ENCODE data around the gene ZBTB4. TPM values are rescaled to one million over a fixed set of nuclear protein-coding genes. Genes with fewer than 3 reads are reported as not detected.

The ZBTB4 gene
- 64.8 TPM for total RNA-seq
- polyA plus RNA-seq (ENCODE audit: insufficient read depth, low read depth, low replicate concordance): 23.2 TPM
- long read RNA-seq, donor 1, partial matches to known transcripts: 8 of 8 reads
- long read RNA-seq, donor 1, other reads (novel, unspliced or antisense): 0 of 8 reads
- long read RNA-seq, donor 2, full-length matches to known transcripts: 1 of 32 reads
- long read RNA-seq, donor 2, partial matches to known transcripts: 31 of 32 reads
- long read RNA-seq, donor 2, other reads (novel, unspliced or antisense): 0 of 32 reads
- long read RNA-seq, donor 3, full-length matches to known transcripts: 1 of 48 reads
- long read RNA-seq, donor 3, partial matches to known transcripts: 40 of 48 reads
- long read RNA-seq, donor 3, other reads (novel, unspliced or antisense): 7 of 48 reads
- long read RNA-seq, donor 4, full-length matches to known transcripts: 7 of 7 reads
- long read RNA-seq, donor 4, partial matches to known transcripts: 0 of 7 reads
- long read RNA-seq, donor 4, other reads (novel, unspliced or antisense): 0 of 7 reads
- long read RNA-seq, donor 5: 0 reads
- long read RNA-seq, donor 6, full-length matches to known transcripts: 1 of 1 reads
- long read RNA-seq, donor 6, partial matches to known transcripts: 0 of 1 reads
- long read RNA-seq, donor 6, other reads (novel, unspliced or antisense): 0 of 1 reads
- long read RNA-seq, donor 7, full-length matches to known transcripts: 5 of 61 reads
- long read RNA-seq, donor 7, partial matches to known transcripts: 2 of 61 reads
- long read RNA-seq, donor 7, other reads (novel, unspliced or antisense): 54 of 61 reads
- long read RNA-seq, donor 8, full-length matches to known transcripts: 1 of 8 reads
- long read RNA-seq, donor 8, partial matches to known transcripts: 7 of 8 reads
- long read RNA-seq, donor 8, other reads (novel, unspliced or antisense): 0 of 8 reads
- long read RNA-seq, donor 9, full-length matches to known transcripts: 2 of 12 reads
- long read RNA-seq, donor 9, partial matches to known transcripts: 10 of 12 reads
- long read RNA-seq, donor 9, other reads (novel, unspliced or antisense): 0 of 12 reads
- long read RNA-seq, donor 10, full-length matches to known transcripts: 2 of 11 reads
- long read RNA-seq, donor 10, partial matches to known transcripts: 9 of 11 reads
- long read RNA-seq, donor 10, other reads (novel, unspliced or antisense): 0 of 11 reads

- Histone ChIP-seq H3K9ac (ENCODE audit: low read length in 3 of 3) (peak within 1 kb of the TSS; percentile 67 to 97 (median 93)), H3K4me1 (ENCODE audit: control insufficient read depth in 2 of 3, insufficient read depth in 2 of 3, low read depth in 1 of 3, low read length in 3 of 3) (peaks cover 2 to 44% (median 15%) of the 10 kb centered on the region in 3 donors), H3K27ac (ENCODE audit: low read depth in 2 of 2, low read length in 2 of 2) (peak within 1 kb of the TSS; percentile 98 to 99), H3K27me3 (ENCODE audit: control insufficient read depth, insufficient read depth, low read length) (no peaks in the 10 kb centered on the region), H3K9me3 (ENCODE audit: control insufficient read depth in 2 of 3, insufficient read depth in 1 of 3, low read length in 3 of 3) (no peaks in the 10 kb centered on the region), H3K36me3 (ENCODE audit: control insufficient read depth in 2 of 3, insufficient read depth in 3 of 3, low read length in 3 of 3) (no peaks in the 10 kb centered on the region), H3K4me3 (ENCODE audit: low read length in 3 of 3) (peak within 1 kb of the TSS; percentile 71 to 91 (median 79))
- DNase-seq: peak; percentile 68 to 89 (median 76)
- no peak for FAIRE-seq
- intact Hi-C loops (cut with DNase I): no loop called here
- TF ChIP-seq CTCF (IDR thresholded peaks at IDR 0.05; ENCODE audit: borderline replicate concordance, extremely low read depth, insufficient read depth): no peak
These were observed at the start of gene ZBTB4 for GRCh38 chr17:7479213-7480088. TSS of gene ZBTB4 (minus strand) at chr17:7479631. CDS start at chr17:7466801, 12,830 bp downstream.

DNA sequence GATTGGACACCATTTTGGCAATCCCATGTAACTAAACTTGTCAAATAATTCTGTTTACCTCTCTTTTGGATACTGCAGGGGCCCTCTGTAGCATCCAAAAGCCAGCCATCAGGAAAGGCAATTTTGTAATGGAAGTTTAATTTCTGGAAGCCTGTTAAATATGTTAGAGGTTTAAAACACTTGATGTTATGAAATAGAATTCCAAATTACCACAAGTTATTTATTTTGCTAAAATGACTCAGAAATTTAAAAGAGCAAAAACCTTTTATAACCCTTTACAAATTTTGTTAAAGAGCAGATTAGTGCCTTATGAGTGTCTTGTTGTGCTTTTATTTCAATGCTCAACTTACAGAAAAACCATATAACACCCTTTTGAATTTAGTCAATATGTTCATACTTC, 49.4 kb upstream of the ZBTB4 start:
- Histone ChIP-seq H3K9ac (ENCODE audit: low read length in 3 of 3) (no peak overlapping the region), H3K27me3 (ENCODE audit: control insufficient read depth, insufficient read depth, low read length) (no peaks in the 10 kb centered on the region), H3K36me3 (ENCODE audit: control insufficient read depth in 2 of 3, insufficient read depth in 3 of 3, low read length in 3 of 3) (no peaks in the 10 kb centered on the region), H3K4me1 (ENCODE audit: control insufficient read depth in 2 of 3, insufficient read depth in 2 of 3, low read depth in 1 of 3, low read length in 3 of 3) (peaks cover 0 to 2% (median 0%) of the 10 kb centered on the region in 3 donors), H3K27ac (ENCODE audit: low read depth in 2 of 2, low read length in 2 of 2) (no peak overlapping the region), H3K4me3 (ENCODE audit: low read length in 3 of 3) (no peak overlapping the region), H3K9me3 (ENCODE audit: control insufficient read depth in 2 of 3, insufficient read depth in 1 of 3, low read length in 3 of 3) (peaks cover 0 to 4% (median 0%) of the 10 kb centered on the region in 3 donors)
- no peak for DNase-seq
- no peak for TF ChIP-seq CTCF (IDR thresholded peaks at IDR 0.05; ENCODE audit: borderline replicate concordance, extremely low read depth, insufficient read depth)
- intact Hi-C loops (cut with DNase I): no loop called here
- no peak for FAIRE-seq

DNA sequence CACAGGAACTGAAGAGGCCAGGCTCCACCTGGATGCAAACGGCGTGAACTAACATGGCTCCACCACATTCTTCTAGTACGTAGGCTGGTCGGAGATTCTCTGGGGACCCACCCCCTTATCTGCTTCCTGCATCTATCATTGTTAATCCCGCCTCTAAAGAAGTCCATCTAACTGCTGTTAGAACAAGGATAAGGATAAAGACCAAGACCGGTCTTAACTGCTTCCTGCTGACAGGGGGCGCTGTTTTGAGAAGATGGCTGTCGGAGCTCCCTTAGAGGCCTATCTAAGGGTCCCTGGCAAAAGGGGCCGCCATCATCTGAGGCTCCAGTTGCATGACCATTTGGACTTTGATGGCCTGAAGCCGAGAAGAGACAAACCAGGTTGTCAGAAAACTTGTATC, 43.6 kb upstream of the ZBTB4 start:
- peak; percentile 32 for TF ChIP-seq CTCF (IDR thresholded peaks at IDR 0.05; ENCODE audit: borderline replicate concordance, extremely low read depth, insufficient read depth)
- peak in 1 of 5 donors; percentile 29 for DNase-seq
- Histone ChIP-seq H3K36me3 (ENCODE audit: control insufficient read depth in 2 of 3, insufficient read depth in 3 of 3, low read length in 3 of 3) (no peaks in the 10 kb centered on the region), H3K27ac (ENCODE audit: low read depth in 2 of 2, low read length in 2 of 2) (no peak overlapping the region), H3K4me1 (ENCODE audit: control insufficient read depth in 2 of 3, insufficient read depth in 2 of 3, low read depth in 1 of 3, low read length in 3 of 3) (no peaks in the 10 kb centered on the region), H3K9ac (ENCODE audit: low read length in 3 of 3) (no peak overlapping the region), H3K27me3 (ENCODE audit: control insufficient read depth, insufficient read depth, low read length) (no peaks in the 10 kb centered on the region), H3K4me3 (ENCODE audit: low read length in 3 of 3) (no peak overlapping the region), H3K9me3 (ENCODE audit: control insufficient read depth in 2 of 3, insufficient read depth in 1 of 3, low read length in 3 of 3) (no peaks in the 10 kb centered on the region)
- FAIRE-seq: no peak
- intact Hi-C loops (cut with DNase I): no loop called here

Data from kidney (tissue), 22 donors.